Endothelial cell of umbilical vein (primary cell): Measurements from ENCODE around the gene TRDMT1. TPM values are rescaled to one million over a fixed set of nuclear protein-coding genes. Genes with fewer than 3 reads are reported as not detected.

Experiments
- BruUV-seq: library from RNA; stranded (reverse); fragments of 400-500 nt; replicated peaks from 2 replicates; lab custom pipeline; 2021; lab: Mats Ljungman, UMichigan
- CTCF ChIA-PET: fragments of 300-600, 350-600 bp; sonication (Branson Sonifier 250); formaldehyde crosslinking; loops from one replicate; lab custom pipeline; 2021; ENCODE audit warnings: antibody characterized with exemption, inconsistent platforms; lab: Charles Lee
- POLR2A ChIA-PET: fragments of 300-600, 350-600 bp; sonication (Branson Sonifier 250); formaldehyde crosslinking; loops from one replicate; lab custom pipeline; 2021; ENCODE audit warnings: antibody characterized with exemption, inconsistent platforms; lab: Charles Lee
- DNase-seq: peaks from one replicate; pipeline ENCODE4 v3.0.0-alpha.2; 2011; ENCODE audit warnings: low read depth, low spot score
- FAIRE-seq: peaks from 2 replicates; lab custom pipeline; 2011; peaks lifted over from hg19 to GRCh38; lab: Jason Lieb, UNC
- H2AFZ ChIP-seq: 2 replicates; pipeline ENCODE4 v1.6.0; 2012; ENCODE audit warnings: low read depth, low read length, control low read depth, inconsistent platforms
- H3K27ac ChIP-seq: 2 replicates; pipeline ENCODE4 v1.5.1; 2011; ENCODE audit warnings: low read depth, mild to moderate bottlenecking, control low read depth, low read length, moderate library complexity; ENCODE audit not compliant: insufficient read depth
- H3K27me3 ChIP-seq, 2 experiments: 2 replicates each; pipeline versions ENCODE4 v1.6.0 to v1.6.1; 2011; ENCODE audit warnings: low read length in 2 of 2, mixed read lengths in 1 of 2; ENCODE audit not compliant: control insufficient read depth in 2 of 2, insufficient read depth in 2 of 2
- H3K36me3 ChIP-seq, 2 experiments: 2 replicates in 1 of 2; 3 replicates in 1 of 2; pipeline ENCODE4 v1.5.1; 2011; ENCODE audit warnings: low read length in 2 of 2, mild to moderate bottlenecking in 1 of 2, moderate library complexity in 1 of 2; ENCODE audit not compliant: control insufficient read depth in 2 of 2, insufficient read depth in 2 of 2; ENCODE audit errors: extremely low read depth in 1 of 2
- H3K4me1 ChIP-seq: 3 replicates; pipeline ENCODE4 v1.5.1; 2011; ENCODE audit warnings: mild to moderate bottlenecking, low read length; ENCODE audit not compliant: control insufficient read depth, insufficient read depth; ENCODE audit errors: extremely low read depth
- H3K4me2 ChIP-seq: 2 replicates; pipeline ENCODE4 v1.6.1; 2011; ENCODE audit warnings: low read length, control low read depth, mixed read lengths; ENCODE audit not compliant: insufficient read depth
- H3K4me3 ChIP-seq, 3 experiments: fragments of 200-600 bp in 1 of 3; sonication (generic), shearing (Covaris generic) in 1 of 3; replicated peaks in 1 of 3; 2 replicates each; pipeline ENCODE4 v1.5.1; 2011 to 2016; ENCODE audit warnings: control low read depth in 3 of 3, low read length in 3 of 3, mild to moderate bottlenecking in 2 of 3, inconsistent platforms in 1 of 3, low read depth in 1 of 3, moderate library complexity in 1 of 3; ENCODE audit not compliant: insufficient read depth in 1 of 3
- H3K79me2 ChIP-seq: 2 replicates; pipeline ENCODE4 v1.6.0; 2012; ENCODE audit warnings: low read length, inconsistent platforms; ENCODE audit not compliant: control insufficient read depth, insufficient read depth
- H3K9ac ChIP-seq: replicated peaks from 2 replicates; pipeline ENCODE3; 2011; ENCODE audit warnings: low read length, control low read depth; ENCODE audit not compliant: insufficient read depth; ENCODE audit errors: extremely low read depth
- H3K9me1 ChIP-seq: replicated peaks from 3 replicates; pipeline ENCODE4 v1.6.0; 2011; ENCODE audit warnings: mild to moderate bottlenecking, low read length; ENCODE audit not compliant: control insufficient read depth, insufficient read depth; ENCODE audit errors: extremely low read depth
- H3K9me3 ChIP-seq: replicated peaks from 2 replicates; pipeline ENCODE4 v1.5.1; 2012; ENCODE audit warnings: low read length, inconsistent platforms; ENCODE audit not compliant: control insufficient read depth, insufficient read depth
- H4K20me1 ChIP-seq: replicated peaks from 2 replicates; pipeline ENCODE3; 2011; ENCODE audit warnings: mild to moderate bottlenecking, low read length; ENCODE audit not compliant: control insufficient read depth, insufficient read depth; ENCODE audit errors: extremely low read depth
- EZH2 ChIP-seq: IDR thresholded peaks from 2 replicates; pipeline ENCODE4 v1.6.1; 2012; ENCODE audit warnings: borderline replicate concordance, low read depth, mild to moderate bottlenecking, moderate library complexity, low read length, inconsistent platforms; ENCODE audit not compliant: severe bottlenecking
- FOS ChIP-seq: IDR thresholded peaks from 2 replicates; pipeline ENCODE4 v1.6.1; 2011; ENCODE audit warnings: mild to moderate bottlenecking, low read length, moderate library complexity, borderline replicate concordance; ENCODE audit not compliant: insufficient read depth
- GATA2 ChIP-seq: IDR thresholded peaks from 2 replicates; pipeline ENCODE4 v1.7.0; 2011; ENCODE audit warnings: low read depth, mild to moderate bottlenecking, moderate library complexity, mixed read lengths, low read length; ENCODE audit not compliant: insufficient read length, insufficient read depth
- JUN ChIP-seq: IDR thresholded peaks from 2 replicates; pipeline ENCODE4 v1.6.1; 2011; ENCODE audit warnings: borderline replicate concordance, low read depth; ENCODE audit not compliant: insufficient read length, insufficient read depth
- MYC ChIP-seq: IDR thresholded peaks from one replicate; pipeline ENCODE4 v1.6.1; 2011; ENCODE audit warnings: mild to moderate bottlenecking, low read depth, low read length
- POLR2A ChIP-seq: IDR thresholded peaks from 2 replicates; pipeline ENCODE4 v1.6.1; 2012; ENCODE audit warnings: low read depth, mild to moderate bottlenecking, control low read depth, low read length
- POLR2AphosphoS5 ChIP-seq: IDR thresholded peaks from 2 replicates; pipeline ENCODE4 v1.6.1; 2012; ENCODE audit warnings: low read depth, mild to moderate bottlenecking, control low read depth, low read length, moderate library complexity; ENCODE audit not compliant: insufficient read depth
- dilution Hi-C: fragments of 300-500 bp; cut with MboI; formaldehyde crosslinking; loops from one replicate; pipeline ENCODE4 v1.15.0; 2019; ENCODE audit warnings: low sequenced_read_pairs; ENCODE audit not compliant: extremely low pct_ligation_motif_present
- intact Hi-C: fragments of 100-400 bp; cut with micrococcal nuclease; formaldehyde crosslinking; loops from one replicate; pipeline ENCODE4 v1.10.0; 2022
- polyA plus RNA-seq, 4 experiments: library from polyadenylated mRNA; depleted of rRNA in 3 of 4; stranded (reverse) in 3 of 4; unstranded in 1 of 4; fragments of >200 nt; gene quantifications; 2 replicates each; pipeline versions ENCODE4 v1.2.1 to v1.2.3, GENCODE V29; 2011 to 2012; ENCODE audit warnings: missing spikeins in 1 of 4
- total RNA-seq: library from RNA; stranded (reverse); gene quantifications from 2 replicates; pipeline ENCODE4 v1.2.3, GENCODE V29; 2021
- TF ChIP-seq, protein P1 (sequence below), 2 donors: IDR thresholded peaks; 1 replicate in 1 of 2; 2 replicates in 1 of 2; pipeline ENCODE4 v1.5.1; 2011; ENCODE audit warnings: low read length in 2 of 2, mild to moderate bottlenecking in 2 of 2, moderate library complexity in 2 of 2, control low read depth in 1 of 2, inconsistent platforms in 1 of 2, low read depth in 1 of 2; ENCODE audit not compliant: insufficient read depth in 1 of 2; ENCODE audit errors: extremely low read depth in 1 of 2
- TF ChIP-seq, protein P2 (sequence below): IDR thresholded peaks from 2 replicates; pipeline ENCODE4 v1.6.1; 2011; ENCODE audit not compliant: insufficient read depth, insufficient read length

TRDMT1 gene
- total and polyA plus RNA-seq, 2 donors (not counting 3 experiments of a cell fraction or from before 2014, with no cell fraction given): 10.0 to 12.3 TPM

- Histone ChIP-seq H3K27me3 (no peaks in the 10 kb centered on the region), H3K4me2 (no peak overlapping the region), H3K27ac (no peak overlapping the region), H3K9me1 (no peaks in the 10 kb centered on the region), H3K9ac (no peak overlapping the region), H3K4me3 (no peak overlapping the region), H3K9me3 (no peaks in the 10 kb centered on the region), H3K36me3 (no peaks in the 10 kb centered on the region), H4K20me1 (no peaks in the 10 kb centered on the region), H3K79me2 (no peaks in the 10 kb centered on the region), H2AFZ (no peak overlapping the region), H3K4me1 (no peaks in the 10 kb centered on the region)
- FAIRE-seq: no peak
- no peak for DNase-seq
- POLR2A ChIA-PET: no interaction called here
- intact Hi-C loops: no loop called here
- BruUV-seq: no TSS peak
- no peak for TF ChIP-seq POLR2A
- TF ChIP-seq GATA2: no peak
- TF ChIP-seq, protein P1, sequence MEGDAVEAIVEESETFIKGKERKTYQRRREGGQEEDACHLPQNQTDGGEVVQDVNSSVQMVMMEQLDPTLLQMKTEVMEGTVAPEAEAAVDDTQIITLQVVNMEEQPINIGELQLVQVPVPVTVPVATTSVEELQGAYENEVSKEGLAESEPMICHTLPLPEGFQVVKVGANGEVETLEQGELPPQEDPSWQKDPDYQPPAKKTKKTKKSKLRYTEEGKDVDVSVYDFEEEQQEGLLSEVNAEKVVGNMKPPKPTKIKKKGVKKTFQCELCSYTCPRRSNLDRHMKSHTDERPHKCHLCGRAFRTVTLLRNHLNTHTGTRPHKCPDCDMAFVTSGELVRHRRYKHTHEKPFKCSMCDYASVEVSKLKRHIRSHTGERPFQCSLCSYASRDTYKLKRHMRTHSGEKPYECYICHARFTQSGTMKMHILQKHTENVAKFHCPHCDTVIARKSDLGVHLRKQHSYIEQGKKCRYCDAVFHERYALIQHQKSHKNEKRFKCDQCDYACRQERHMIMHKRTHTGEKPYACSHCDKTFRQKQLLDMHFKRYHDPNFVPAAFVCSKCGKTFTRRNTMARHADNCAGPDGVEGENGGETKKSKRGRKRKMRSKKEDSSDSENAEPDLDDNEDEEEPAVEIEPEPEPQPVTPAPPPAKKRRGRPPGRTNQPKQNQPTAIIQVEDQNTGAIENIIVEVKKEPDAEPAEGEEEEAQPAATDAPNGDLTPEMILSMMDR (IDR thresholded peaks at IDR 0.05; ENCODE audit: extremely low read depth in 1 of 2, insufficient read depth in 1 of 2, low read depth in 1 of 2, low read length in 2 of 2): no peak
- TF ChIP-seq MYC: no peak
- no peak for TF ChIP-seq EZH2
- TF ChIP-seq JUN: no peak
- no peak for TF ChIP-seq FOS
- no peak for TF ChIP-seq POLR2AphosphoS5
- TF ChIP-seq, protein P2, sequence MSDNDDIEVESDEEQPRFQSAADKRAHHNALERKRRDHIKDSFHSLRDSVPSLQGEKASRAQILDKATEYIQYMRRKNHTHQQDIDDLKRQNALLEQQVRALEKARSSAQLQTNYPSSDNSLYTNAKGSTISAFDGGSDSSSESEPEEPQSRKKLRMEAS: no peak
- dilution Hi-C loops: no loop called here
- CTCF ChIA-PET: interaction anchor here (1.0 to 1.2 kb wide), 2 partner anchors 9 to 285 kb away, joined by 3 to 4 read pairs; no protein-coding TSS in a partner anchor
Observed at GRCh38 chr10:17176091-17176490, 25.4 kb downstream of the TRDMT1 start.
